Endothelial cell of umbilical vein (primary cell): Measurements from ENCODE around the gene TAS2R8. TPM values are rescaled to one million over a fixed set of nuclear protein-coding genes. Genes with fewer than 3 reads are reported as not detected.

Experiments used
- BruUV-seq: library from RNA; stranded (reverse); fragments of 400-500 nt; replicated peaks from 2 replicates; lab custom pipeline; 2021; lab: Mats Ljungman, UMichigan
- CTCF ChIA-PET: fragments of 300-600, 350-600 bp; sonication (Branson Sonifier 250); formaldehyde crosslinking; loops from one replicate; lab custom pipeline; 2021; ENCODE audit warnings: antibody characterized with exemption, inconsistent platforms; lab: Charles Lee
- POLR2A ChIA-PET: fragments of 300-600, 350-600 bp; sonication (Branson Sonifier 250); formaldehyde crosslinking; loops from one replicate; lab custom pipeline; 2021; ENCODE audit warnings: antibody characterized with exemption, inconsistent platforms; lab: Charles Lee
- DNase-seq: peaks from one replicate; pipeline ENCODE4 v3.0.0-alpha.2; 2011; ENCODE audit warnings: low read depth, low spot score
- FAIRE-seq: peaks from 2 replicates; lab custom pipeline; 2011; peaks lifted over from hg19 to GRCh38; lab: Jason Lieb, UNC
- H2AFZ ChIP-seq: 2 replicates; pipeline ENCODE4 v1.6.0; 2012; ENCODE audit warnings: low read depth, low read length, control low read depth, inconsistent platforms
- H3K27ac ChIP-seq: 2 replicates; pipeline ENCODE4 v1.5.1; 2011; ENCODE audit warnings: low read depth, mild to moderate bottlenecking, control low read depth, low read length, moderate library complexity; ENCODE audit not compliant: insufficient read depth
- H3K27me3 ChIP-seq, 2 experiments: 2 replicates each; pipeline versions ENCODE4 v1.6.0 to v1.6.1; 2011; ENCODE audit warnings: low read length in 2 of 2, mixed read lengths in 1 of 2; ENCODE audit not compliant: control insufficient read depth in 2 of 2, insufficient read depth in 2 of 2
- H3K36me3 ChIP-seq, 2 experiments: 2 replicates in 1 of 2; 3 replicates in 1 of 2; pipeline ENCODE4 v1.5.1; 2011; ENCODE audit warnings: low read length in 2 of 2, mild to moderate bottlenecking in 1 of 2, moderate library complexity in 1 of 2; ENCODE audit not compliant: control insufficient read depth in 2 of 2, insufficient read depth in 2 of 2; ENCODE audit errors: extremely low read depth in 1 of 2
- H3K4me1 ChIP-seq: 3 replicates; pipeline ENCODE4 v1.5.1; 2011; ENCODE audit warnings: mild to moderate bottlenecking, low read length; ENCODE audit not compliant: control insufficient read depth, insufficient read depth; ENCODE audit errors: extremely low read depth
- H3K4me2 ChIP-seq: 2 replicates; pipeline ENCODE4 v1.6.1; 2011; ENCODE audit warnings: low read length, control low read depth, mixed read lengths; ENCODE audit not compliant: insufficient read depth
- H3K4me3 ChIP-seq, 3 experiments: fragments of 200-600 bp in 1 of 3; sonication (generic), shearing (Covaris generic) in 1 of 3; replicated peaks in 1 of 3; 2 replicates each; pipeline ENCODE4 v1.5.1; 2011 to 2016; ENCODE audit warnings: control low read depth in 3 of 3, low read length in 3 of 3, mild to moderate bottlenecking in 2 of 3, inconsistent platforms in 1 of 3, low read depth in 1 of 3, moderate library complexity in 1 of 3; ENCODE audit not compliant: insufficient read depth in 1 of 3
- H3K79me2 ChIP-seq: 2 replicates; pipeline ENCODE4 v1.6.0; 2012; ENCODE audit warnings: low read length, inconsistent platforms; ENCODE audit not compliant: control insufficient read depth, insufficient read depth
- H3K9ac ChIP-seq: replicated peaks from 2 replicates; pipeline ENCODE3; 2011; ENCODE audit warnings: low read length, control low read depth; ENCODE audit not compliant: insufficient read depth; ENCODE audit errors: extremely low read depth
- H3K9me1 ChIP-seq: replicated peaks from 3 replicates; pipeline ENCODE4 v1.6.0; 2011; ENCODE audit warnings: mild to moderate bottlenecking, low read length; ENCODE audit not compliant: control insufficient read depth, insufficient read depth; ENCODE audit errors: extremely low read depth
- H3K9me3 ChIP-seq: replicated peaks from 2 replicates; pipeline ENCODE4 v1.5.1; 2012; ENCODE audit warnings: low read length, inconsistent platforms; ENCODE audit not compliant: control insufficient read depth, insufficient read depth
- H4K20me1 ChIP-seq: replicated peaks from 2 replicates; pipeline ENCODE3; 2011; ENCODE audit warnings: mild to moderate bottlenecking, low read length; ENCODE audit not compliant: control insufficient read depth, insufficient read depth; ENCODE audit errors: extremely low read depth
- EZH2 ChIP-seq: IDR thresholded peaks from 2 replicates; pipeline ENCODE4 v1.6.1; 2012; ENCODE audit warnings: borderline replicate concordance, low read depth, mild to moderate bottlenecking, moderate library complexity, low read length, inconsistent platforms; ENCODE audit not compliant: severe bottlenecking
- FOS ChIP-seq: IDR thresholded peaks from 2 replicates; pipeline ENCODE4 v1.6.1; 2011; ENCODE audit warnings: mild to moderate bottlenecking, low read length, moderate library complexity, borderline replicate concordance; ENCODE audit not compliant: insufficient read depth
- GATA2 ChIP-seq: IDR thresholded peaks from 2 replicates; pipeline ENCODE4 v1.7.0; 2011; ENCODE audit warnings: low read depth, mild to moderate bottlenecking, moderate library complexity, mixed read lengths, low read length; ENCODE audit not compliant: insufficient read length, insufficient read depth
- JUN ChIP-seq: IDR thresholded peaks from 2 replicates; pipeline ENCODE4 v1.6.1; 2011; ENCODE audit warnings: borderline replicate concordance, low read depth; ENCODE audit not compliant: insufficient read length, insufficient read depth
- MYC ChIP-seq: IDR thresholded peaks from one replicate; pipeline ENCODE4 v1.6.1; 2011; ENCODE audit warnings: mild to moderate bottlenecking, low read depth, low read length
- POLR2A ChIP-seq: IDR thresholded peaks from 2 replicates; pipeline ENCODE4 v1.6.1; 2012; ENCODE audit warnings: low read depth, mild to moderate bottlenecking, control low read depth, low read length
- POLR2AphosphoS5 ChIP-seq: IDR thresholded peaks from 2 replicates; pipeline ENCODE4 v1.6.1; 2012; ENCODE audit warnings: low read depth, mild to moderate bottlenecking, control low read depth, low read length, moderate library complexity; ENCODE audit not compliant: insufficient read depth
- dilution Hi-C: fragments of 300-500 bp; cut with MboI; formaldehyde crosslinking; loops from one replicate; pipeline ENCODE4 v1.15.0; 2019; ENCODE audit warnings: low sequenced_read_pairs; ENCODE audit not compliant: extremely low pct_ligation_motif_present
- intact Hi-C: fragments of 100-400 bp; cut with micrococcal nuclease; formaldehyde crosslinking; loops from one replicate; pipeline ENCODE4 v1.10.0; 2022
- polyA plus RNA-seq, 4 experiments: library from polyadenylated mRNA; depleted of rRNA in 3 of 4; stranded (reverse) in 3 of 4; unstranded in 1 of 4; fragments of >200 nt; gene quantifications; 2 replicates each; pipeline versions ENCODE4 v1.2.1 to v1.2.3, GENCODE V29; 2011 to 2012; ENCODE audit warnings: missing spikeins in 1 of 4
- total RNA-seq: library from RNA; stranded (reverse); gene quantifications from 2 replicates; pipeline ENCODE4 v1.2.3, GENCODE V29; 2021
- TF ChIP-seq, protein P1 (sequence below): IDR thresholded peaks from 2 replicates; pipeline ENCODE4 v1.6.1; 2011; ENCODE audit not compliant: insufficient read depth, insufficient read length
- TF ChIP-seq, protein P2 (sequence below), 2 donors: IDR thresholded peaks; 1 replicate in 1 of 2; 2 replicates in 1 of 2; pipeline ENCODE4 v1.5.1; 2011; ENCODE audit warnings: low read length in 2 of 2, mild to moderate bottlenecking in 2 of 2, moderate library complexity in 2 of 2, control low read depth in 1 of 2, inconsistent platforms in 1 of 2, low read depth in 1 of 2; ENCODE audit not compliant: insufficient read depth in 1 of 2; ENCODE audit errors: extremely low read depth in 1 of 2

Gene TAS2R8
- total and polyA plus RNA-seq, 2 donors (not counting 3 experiments of a cell fraction or from before 2014, with no cell fraction given), result not detected

DNA sequence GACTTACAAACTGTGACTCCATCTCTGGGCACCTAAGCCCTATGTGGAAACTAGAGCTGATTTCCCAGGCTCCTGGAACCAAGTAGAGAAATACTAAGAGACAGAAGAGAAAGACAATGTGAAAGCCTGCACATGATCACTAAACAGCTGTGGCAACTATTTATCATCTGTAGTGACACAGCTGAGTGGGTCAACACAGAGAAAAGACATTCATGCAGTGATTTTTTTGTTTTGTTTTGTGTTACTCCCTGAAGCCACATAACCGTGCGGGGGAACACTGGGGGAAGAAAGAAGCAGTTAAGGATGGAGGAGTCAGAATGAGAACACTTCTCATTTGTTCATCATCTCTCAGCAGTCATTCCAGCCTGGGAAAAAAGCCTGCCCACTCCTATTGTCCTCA lies 40.7 kb upstream of the TAS2R8 start:
- Histone ChIP-seq H3K4me1 (no peaks in the 10 kb centered on the region), H3K9ac (no peak overlapping the region), H3K4me2 (no peak overlapping the region), H3K27ac (no peak overlapping the region), H3K9me1 (no peaks in the 10 kb centered on the region), H2AFZ (no peak overlapping the region), H3K9me3 (no peaks in the 10 kb centered on the region), H3K36me3 (no peaks in the 10 kb centered on the region), H3K79me2 (no peaks in the 10 kb centered on the region), H3K27me3 (no peaks in the 10 kb centered on the region), H4K20me1 (no peaks in the 10 kb centered on the region), H3K4me3 (no peak overlapping the region)
- no peak for FAIRE-seq
- DNase-seq, result no peak
- dilution Hi-C loops, result no loop called here
- POLR2A ChIA-PET, result no interaction called here
- CTCF ChIA-PET, result no interaction called here
- intact Hi-C loops, result no loop called here
- TF ChIP-seq GATA2 (no peak), MYC (no peak), POLR2AphosphoS5 (no peak), JUN (no peak)
- TF ChIP-seq, protein P1, sequence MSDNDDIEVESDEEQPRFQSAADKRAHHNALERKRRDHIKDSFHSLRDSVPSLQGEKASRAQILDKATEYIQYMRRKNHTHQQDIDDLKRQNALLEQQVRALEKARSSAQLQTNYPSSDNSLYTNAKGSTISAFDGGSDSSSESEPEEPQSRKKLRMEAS, result no peak
- no TSS peak for BruUV-seq

DNA sequence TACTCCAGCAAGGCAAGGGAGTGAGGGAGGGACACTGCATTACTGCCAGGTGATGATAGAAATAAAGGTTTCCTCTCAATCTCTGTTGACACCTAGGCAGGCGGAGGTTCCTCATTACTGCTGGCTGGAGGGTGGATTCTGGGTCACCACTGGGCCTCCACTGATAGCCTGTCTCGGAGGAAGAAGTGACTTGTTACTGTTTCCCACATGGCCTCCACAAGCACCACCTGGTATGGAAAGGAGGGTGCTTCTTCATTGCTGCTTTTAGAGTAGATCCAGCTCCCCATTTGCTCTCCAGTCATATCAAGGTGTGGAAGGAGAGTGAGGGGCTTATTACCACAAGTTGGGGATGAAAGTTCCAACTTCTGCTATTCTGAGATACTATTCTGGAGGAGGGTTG lies 35.8 kb upstream of the TAS2R8 start:
- dilution Hi-C loops (no loop called here), intact Hi-C loops (no loop called here)
- H3K27ac ChIP-seq, result no peak overlapping the region
- TF ChIP-seq GATA2 (no peak), POLR2A (no peak), FOS (no peak), MYC (no peak), POLR2AphosphoS5 (no peak), JUN (no peak), EZH2 (no peak)
- TF ChIP-seq, protein P1, result no peak
- TF ChIP-seq, protein P2, sequence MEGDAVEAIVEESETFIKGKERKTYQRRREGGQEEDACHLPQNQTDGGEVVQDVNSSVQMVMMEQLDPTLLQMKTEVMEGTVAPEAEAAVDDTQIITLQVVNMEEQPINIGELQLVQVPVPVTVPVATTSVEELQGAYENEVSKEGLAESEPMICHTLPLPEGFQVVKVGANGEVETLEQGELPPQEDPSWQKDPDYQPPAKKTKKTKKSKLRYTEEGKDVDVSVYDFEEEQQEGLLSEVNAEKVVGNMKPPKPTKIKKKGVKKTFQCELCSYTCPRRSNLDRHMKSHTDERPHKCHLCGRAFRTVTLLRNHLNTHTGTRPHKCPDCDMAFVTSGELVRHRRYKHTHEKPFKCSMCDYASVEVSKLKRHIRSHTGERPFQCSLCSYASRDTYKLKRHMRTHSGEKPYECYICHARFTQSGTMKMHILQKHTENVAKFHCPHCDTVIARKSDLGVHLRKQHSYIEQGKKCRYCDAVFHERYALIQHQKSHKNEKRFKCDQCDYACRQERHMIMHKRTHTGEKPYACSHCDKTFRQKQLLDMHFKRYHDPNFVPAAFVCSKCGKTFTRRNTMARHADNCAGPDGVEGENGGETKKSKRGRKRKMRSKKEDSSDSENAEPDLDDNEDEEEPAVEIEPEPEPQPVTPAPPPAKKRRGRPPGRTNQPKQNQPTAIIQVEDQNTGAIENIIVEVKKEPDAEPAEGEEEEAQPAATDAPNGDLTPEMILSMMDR (IDR thresholded peaks at IDR 0.05; ENCODE audit: extremely low read depth in 1 of 2, insufficient read depth in 1 of 2, low read depth in 1 of 2, low read length in 2 of 2), result no peak
- no peaks in the 10 kb centered on the region for H3K36me3 ChIP-seq
- no peak for FAIRE-seq
- H3K9ac ChIP-seq, result no peak overlapping the region
- no peak overlapping the region for H2AFZ ChIP-seq
- no TSS peak for BruUV-seq
- ChIA-PET POLR2A (no interaction called here), CTCF (no interaction called here)
- no peak overlapping the region for H3K4me3 ChIP-seq
- no peaks in the 10 kb centered on the region for H3K27me3 ChIP-seq
- no peak overlapping the region for H3K4me2 ChIP-seq
- DNase-seq, result no peak
- no peaks in the 10 kb centered on the region for H3K79me2 ChIP-seq
- H4K20me1 ChIP-seq, result no peaks in the 10 kb centered on the region
- H3K4me1 ChIP-seq, result no peaks in the 10 kb centered on the region
- no peaks in the 10 kb centered on the region for H3K9me3 ChIP-seq
- H3K9me1 ChIP-seq, result no peaks in the 10 kb centered on the region
